ENCODE measurements around the gene PALLD. TPM values are rescaled to one million over a fixed set of nuclear protein-coding genes. Genes with fewer than 3 reads are reported as not detected.

Gene PALLD
- total RNA-seq, 1 donor from 2014 or later, result 396 TPM

DNA sequence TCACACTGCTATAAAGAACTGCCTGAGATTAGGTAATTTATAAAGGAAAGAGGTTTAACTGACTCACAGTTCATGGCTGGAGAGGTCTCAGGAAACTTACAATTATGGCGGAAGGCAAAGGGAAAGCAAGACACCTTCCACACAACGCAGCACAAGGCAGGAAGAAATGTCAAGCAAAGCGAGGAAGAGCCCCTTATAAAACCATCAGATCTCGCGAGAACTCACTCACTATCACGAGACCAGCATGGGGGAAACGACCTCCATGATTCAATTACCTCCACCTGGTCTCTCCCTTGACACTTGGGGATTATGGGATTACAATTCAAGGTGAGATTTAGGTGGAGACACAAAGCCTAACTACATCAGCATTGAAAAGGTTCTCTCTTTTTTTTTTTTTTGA lies 39.6 kb downstream of the PALLD start:
- no peak overlapping the region for H3K4me3 Mint-ChIP-seq (ENCODE audit: unreplicated experiment)
- H3K27ac Mint-ChIP-seq (ENCODE audit: unreplicated experiment), result peak overlapping the region; percentile 17
- H3K9me3 Mint-ChIP-seq (ENCODE audit: unreplicated experiment), result no peaks in the 10 kb centered on the region
- no peak for DNase-seq (ENCODE audit: extremely low spot score, unreplicated experiment)
- TF ChIP-seq, protein P1, sequence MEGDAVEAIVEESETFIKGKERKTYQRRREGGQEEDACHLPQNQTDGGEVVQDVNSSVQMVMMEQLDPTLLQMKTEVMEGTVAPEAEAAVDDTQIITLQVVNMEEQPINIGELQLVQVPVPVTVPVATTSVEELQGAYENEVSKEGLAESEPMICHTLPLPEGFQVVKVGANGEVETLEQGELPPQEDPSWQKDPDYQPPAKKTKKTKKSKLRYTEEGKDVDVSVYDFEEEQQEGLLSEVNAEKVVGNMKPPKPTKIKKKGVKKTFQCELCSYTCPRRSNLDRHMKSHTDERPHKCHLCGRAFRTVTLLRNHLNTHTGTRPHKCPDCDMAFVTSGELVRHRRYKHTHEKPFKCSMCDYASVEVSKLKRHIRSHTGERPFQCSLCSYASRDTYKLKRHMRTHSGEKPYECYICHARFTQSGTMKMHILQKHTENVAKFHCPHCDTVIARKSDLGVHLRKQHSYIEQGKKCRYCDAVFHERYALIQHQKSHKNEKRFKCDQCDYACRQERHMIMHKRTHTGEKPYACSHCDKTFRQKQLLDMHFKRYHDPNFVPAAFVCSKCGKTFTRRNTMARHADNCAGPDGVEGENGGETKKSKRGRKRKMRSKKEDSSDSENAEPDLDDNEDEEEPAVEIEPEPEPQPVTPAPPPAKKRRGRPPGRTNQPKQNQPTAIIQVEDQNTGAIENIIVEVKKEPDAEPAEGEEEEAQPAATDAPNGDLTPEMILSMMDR (IDR thresholded peaks at IDR 0.05), result no peak
- no peaks in the 10 kb centered on the region for H3K36me3 Mint-ChIP-seq (ENCODE audit: unreplicated experiment)
- no peaks in the 10 kb centered on the region for H3K27me3 Mint-ChIP-seq (ENCODE audit: unreplicated experiment)
- H3K4me1 Mint-ChIP-seq (ENCODE audit: unreplicated experiment), result peaks cover 23% of the 10 kb centered on the region

DNA sequence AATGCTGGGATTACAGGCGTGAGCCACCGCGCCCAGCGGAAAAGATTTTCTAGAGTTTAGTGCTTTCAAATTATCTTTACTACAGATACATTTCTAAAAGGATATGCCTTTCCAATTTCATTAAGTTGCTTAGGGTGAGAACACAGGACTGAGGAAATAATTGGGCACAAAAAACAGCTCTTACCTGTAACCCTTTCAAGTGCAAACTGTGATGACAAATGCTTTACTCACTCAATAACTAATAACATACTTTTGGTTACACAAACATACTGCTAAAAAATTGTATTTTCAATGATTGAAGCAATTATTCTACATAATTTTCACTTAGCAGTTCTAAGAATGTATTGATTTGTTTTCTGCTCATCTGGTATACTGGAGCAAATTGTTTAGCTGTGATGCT lies 40.2 kb downstream of the PALLD start:
- no peak overlapping the region for H3K4me3 Mint-ChIP-seq (ENCODE audit: unreplicated experiment)
- DNase-seq (ENCODE audit: extremely low spot score, unreplicated experiment), result no peak
- peaks cover 27% of the 10 kb centered on the region for H3K4me1 Mint-ChIP-seq (ENCODE audit: unreplicated experiment)
- no peaks in the 10 kb centered on the region for H3K27me3 Mint-ChIP-seq (ENCODE audit: unreplicated experiment)
- H3K36me3 Mint-ChIP-seq (ENCODE audit: unreplicated experiment), result no peaks in the 10 kb centered on the region
- H3K9me3 Mint-ChIP-seq (ENCODE audit: unreplicated experiment), result no peaks in the 10 kb centered on the region
- no peak overlapping the region for H3K27ac Mint-ChIP-seq (ENCODE audit: unreplicated experiment)
- TF ChIP-seq, protein P1 (IDR thresholded peaks at IDR 0.05), result no peak

DNA sequence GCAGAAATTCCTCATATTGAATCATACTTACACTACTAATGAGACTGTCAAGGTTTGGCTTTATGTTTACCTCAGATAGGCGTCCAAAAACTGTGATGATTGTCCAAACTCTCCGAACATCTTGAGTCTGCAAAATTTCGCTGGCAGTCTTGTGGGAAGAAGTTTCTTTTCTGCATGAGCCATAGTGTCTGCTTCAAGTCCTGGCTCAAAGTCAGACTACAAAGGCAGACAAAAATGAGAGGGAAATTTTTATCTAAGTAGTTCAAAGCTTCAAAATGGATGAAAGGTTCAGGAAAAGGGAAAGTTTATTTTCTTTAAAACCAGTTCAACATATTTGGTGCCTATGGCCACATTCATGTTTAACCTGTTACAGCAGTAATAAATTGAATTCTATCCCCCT lies 40.7 kb downstream of the PALLD start:
- no peak for DNase-seq (ENCODE audit: extremely low spot score, unreplicated experiment)
- Mint-ChIP-seq H3K4me3 (ENCODE audit: unreplicated experiment) (no peak overlapping the region), H3K4me1 (ENCODE audit: unreplicated experiment) (peaks cover 27% of the 10 kb centered on the region), H3K9me3 (ENCODE audit: unreplicated experiment) (no peaks in the 10 kb centered on the region), H3K36me3 (ENCODE audit: unreplicated experiment) (no peaks in the 10 kb centered on the region), H3K27me3 (ENCODE audit: unreplicated experiment) (no peaks in the 10 kb centered on the region), H3K27ac (ENCODE audit: unreplicated experiment) (no peak overlapping the region)
- TF ChIP-seq, protein P1 (IDR thresholded peaks at IDR 0.05), result no peak

DNA sequence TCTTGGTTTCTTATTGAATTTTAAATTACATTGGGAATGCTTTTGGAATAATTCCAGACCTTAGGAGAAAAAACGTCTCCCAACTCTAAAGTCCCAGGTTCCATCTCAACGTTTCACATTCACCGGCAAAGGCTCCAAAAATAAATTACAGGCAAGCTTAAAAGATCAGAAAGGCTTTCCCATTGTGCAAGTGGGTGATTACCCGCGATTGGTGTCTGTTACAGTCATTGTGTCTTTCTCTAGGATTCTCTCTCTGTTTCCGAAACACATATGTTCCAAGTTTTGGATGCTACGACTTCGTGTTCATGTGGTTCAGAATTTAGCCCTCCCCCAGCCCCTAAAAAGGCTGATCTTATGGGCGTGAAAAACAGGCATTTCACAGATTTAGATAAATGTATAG lies 41.8 kb downstream of the PALLD start:
- DNase-seq (ENCODE audit: extremely low spot score, unreplicated experiment), result no peak
- Mint-ChIP-seq H3K27ac (ENCODE audit: unreplicated experiment) (no peak overlapping the region), H3K4me1 (ENCODE audit: unreplicated experiment) (peaks cover 27% of the 10 kb centered on the region), H3K27me3 (ENCODE audit: unreplicated experiment) (no peaks in the 10 kb centered on the region), H3K4me3 (ENCODE audit: unreplicated experiment) (no peak overlapping the region), H3K9me3 (ENCODE audit: unreplicated experiment) (no peaks in the 10 kb centered on the region), H3K36me3 (ENCODE audit: unreplicated experiment) (no peaks in the 10 kb centered on the region)
- TF ChIP-seq, protein P1 (IDR thresholded peaks at IDR 0.05), result no peak

DNA sequence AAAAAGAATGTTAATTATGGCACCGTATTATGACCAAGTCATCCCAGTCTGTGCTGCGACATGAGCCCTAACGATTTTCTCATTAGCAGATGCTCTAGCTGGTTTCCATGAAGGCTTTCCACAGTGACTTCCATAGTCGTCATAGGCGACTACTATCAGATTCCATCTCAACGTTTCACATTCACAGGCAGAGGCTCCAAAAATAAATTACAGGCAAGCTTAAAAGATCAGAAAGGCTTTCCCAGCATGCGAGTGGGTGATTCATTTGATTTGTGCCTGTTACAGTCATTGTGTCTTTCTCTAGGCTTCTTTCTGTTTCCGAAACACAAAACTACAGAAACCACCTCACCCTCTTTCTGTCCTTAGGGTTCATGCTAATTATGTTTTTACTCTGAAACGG lies 43.2 kb downstream of the PALLD start:
- Mint-ChIP-seq H3K4me1 (ENCODE audit: unreplicated experiment) (peaks cover 27% of the 10 kb centered on the region), H3K36me3 (ENCODE audit: unreplicated experiment) (no peaks in the 10 kb centered on the region), H3K27me3 (ENCODE audit: unreplicated experiment) (no peaks in the 10 kb centered on the region), H3K4me3 (ENCODE audit: unreplicated experiment) (peak overlapping the region; percentile 59), H3K27ac (ENCODE audit: unreplicated experiment) (peak overlapping the region; percentile 81), H3K9me3 (ENCODE audit: unreplicated experiment) (no peaks in the 10 kb centered on the region)
- TF ChIP-seq, protein P1 (IDR thresholded peaks at IDR 0.05), result no peak
- DNase-seq (ENCODE audit: extremely low spot score, unreplicated experiment), result no peak

Data from osteocyte (in vitro differentiated cells).